Subcutaneous adipose tissue (tissue), 4 donors: ENCODE data around the gene GSK3A. TPM values are rescaled to one million over a fixed set of nuclear protein-coding genes. Genes with fewer than 3 reads are reported as not detected.

Source experiments
- CTCF ChIP-seq: fragments of 450-650 bp; IDR thresholded peaks from one replicate; pipeline ENCODE4 v1.5.1; 2016; ENCODE audit warnings: low read depth, mild to moderate bottlenecking, control low read depth, antibody characterized with exemption, moderate library complexity
- total RNA-seq, 4 donors: library from RNA; depleted of rRNA; stranded (reverse); fragments of >200 nt; gene quantifications; one replicate each; pipeline ENCODE4 v1.1.0, GENCODE V29; 2016

Gene GSK3A
- total RNA-seq, 4 donors from 2014 or later = 16.0 to 22.0 (median 17.1) TPM

GRCh38 chr19:42288387-42288786, 46.0 kb upstream of the GSK3A start:
- no peak for TF ChIP-seq CTCF

- TF ChIP-seq CTCF = no peak
Observed at GRCh38 chr19:42287827-42288107, 45.4 kb upstream of the GSK3A start.

GRCh38 chr19:42287017-42287826, 44.8 kb upstream of the GSK3A start:
- no peak for TF ChIP-seq CTCF

- TF ChIP-seq CTCF = no peak
Observed at GRCh38 chr19:42286349-42287016, 44.1 kb upstream of the GSK3A start.

GRCh38 chr19:42285988-42286348, 43.6 kb upstream of the GSK3A start:
- TF ChIP-seq CTCF = no peak

GRCh38 chr19:42285541-42285941, 43.1 kb upstream of the GSK3A start:
- no peak for TF ChIP-seq CTCF

GRCh38 chr19:42284591-42285341, 42.4 kb upstream of the GSK3A start:
- TF ChIP-seq CTCF = no peak
